AG09319 (cell line): ENCODE results near the gene KRAS.
"Not testable (repeated sequence)": the region's sequence is repeated elsewhere in the genome, so short reads cannot be mapped to it uniquely, and the experiment has no call there.

Experiments
- DNase-seq: peaks from one replicate; pipeline ENCODE4 v3.0.0-alpha.2; 2010; ENCODE audit warnings: low read depth; ENCODE audit errors: extremely low read depth
- CTCF ChIP-seq: IDR thresholded peaks from 2 replicates; pipeline ENCODE4 v1.5.1; 2011; ENCODE audit warnings: low read depth, mild to moderate bottlenecking, inconsistent platforms, low read length, moderate library complexity

Gene KRAS

GRCh38 chr12:25250744-25251730, at the start of gene KRAS:
TSS of gene KRAS (minus strand) at chr12:25250929.
- TF ChIP-seq CTCF = no peak

GRCh38 chr12:25296381-25296780, 45.7 kb upstream of the KRAS start:
- no peak for TF ChIP-seq CTCF
- no peak for DNase-seq

More at GRCh38 chr12:25250744-25251730, at the start of gene KRAS:
- DNase-seq = peak; percentile 97

GRCh38 chr12:25295361-25295760, 44.6 kb upstream of the KRAS start:
- TF ChIP-seq CTCF = no peak
- DNase-seq = peak; percentile 3

- TF ChIP-seq CTCF = no peak
- DNase-seq = no peak
Observed at GRCh38 chr12:25293653-25294052, 42.9 kb upstream of the KRAS start.

- not testable (repeated sequence) for DNase-seq
Observed at GRCh38 chr12:25292810-25293221, 42.1 kb upstream of the KRAS start.

- no peak for DNase-seq
- no peak for TF ChIP-seq CTCF
Observed at GRCh38 chr12:25287610-25288009, 36.9 kb upstream of the KRAS start.

- no peak for DNase-seq
- TF ChIP-seq CTCF = no peak
Observed at GRCh38 chr12:25286837-25287236, 36.1 kb upstream of the KRAS start.
